IMR-90 (cell line): ENCODE results near the gene CDH2. TPM values are rescaled to one million over a fixed set of nuclear protein-coding genes. Genes with fewer than 3 reads are reported as not detected.

Source experiments
- ATAC-seq: fragments of 200-7000 bp; cut with Tn5 transposase; 2 replicates; pipeline ENCODE4 v1.9.1; 2020; ENCODE audit warnings: low read depth, mild to moderate bottlenecking, moderate library complexity
- BruUV-seq: library from RNA; stranded (reverse); fragments of 400-500 nt; replicated peaks from 2 replicates; lab custom pipeline; 2021; lab: Mats Ljungman, UMichigan
- CTCF ChIA-PET: fragments of 300-600 bp; formaldehyde crosslinking; extraction: SDS; loops from one replicate; lab custom pipeline; 2021; ENCODE audit warnings: antibody characterized with exemption; lab: Yijun Ruan, JAX
- POLR2A ChIA-PET: fragments of 300-600 bp; sonication (Branson Sonifier 250); formaldehyde crosslinking; loops from one replicate; lab custom pipeline; 2022; ENCODE audit warnings: antibody characterized with exemption; ENCODE audit not compliant: unreplicated experiment; lab: Charles Lee
- DNase-seq: peaks from one replicate; pipeline ENCODE4 v3.0.0; 2013
- H2AFZ ChIP-seq: replicated peaks from 2 replicates; pipeline ENCODE3; 2013; ENCODE audit warnings: low read length, mild to moderate bottlenecking; ENCODE audit not compliant: poor library complexity
- H2AK5ac ChIP-seq: 2 replicates; pipeline ENCODE4 v1.6.1; 2013; ENCODE audit warnings: low read depth, low read length, inconsistent platforms
- H2AK9ac ChIP-seq: replicated peaks from 2 replicates; pipeline ENCODE3; 2013; ENCODE audit warnings: mild to moderate bottlenecking, low read depth, low read length, moderate library complexity; ENCODE audit not compliant: poor library complexity
- H2BK120ac ChIP-seq: 2 replicates; pipeline ENCODE4 v1.6.1; 2013; ENCODE audit warnings: low read depth, low read length, inconsistent platforms
- H2BK15ac ChIP-seq: 3 replicates; pipeline ENCODE4 v1.6.1; 2013; ENCODE audit warnings: low read depth, low read length, inconsistent platforms
- H2BK20ac ChIP-seq: 2 replicates; pipeline ENCODE4 v1.6.1; 2013; ENCODE audit warnings: low read depth, mild to moderate bottlenecking, inconsistent platforms, low read length, moderate library complexity
- H2BK5ac ChIP-seq: 2 replicates; pipeline ENCODE4 v1.6.1; 2013; ENCODE audit warnings: mild to moderate bottlenecking, low read depth, low read length, inconsistent platforms; ENCODE audit not compliant: poor library complexity, severe bottlenecking
- H3K14ac ChIP-seq: replicated peaks from 2 replicates; pipeline ENCODE4 v1.6.1; 2013; ENCODE audit warnings: low read depth, low read length, inconsistent platforms
- H3K18ac ChIP-seq: 2 replicates; pipeline ENCODE4 v1.6.1; 2013; ENCODE audit warnings: low read depth, low read length, control low read depth
- H3K23ac ChIP-seq: 2 replicates; pipeline ENCODE4 v1.6.1; 2013; ENCODE audit warnings: low read depth, low read length, inconsistent platforms
- H3K27ac ChIP-seq: 2 replicates; pipeline ENCODE4 v1.5.1; 2013; ENCODE audit warnings: mild to moderate bottlenecking, control low read depth, low read length; ENCODE audit not compliant: insufficient read depth
- H3K27me3 ChIP-seq: 2 replicates; pipeline ENCODE4 v1.6.1; 2013; ENCODE audit warnings: low read length; ENCODE audit not compliant: control insufficient read depth, insufficient read depth
- H3K36me3 ChIP-seq: 2 replicates; pipeline ENCODE4 v1.6.1; 2013; ENCODE audit warnings: low read length, mixed read lengths; ENCODE audit not compliant: control insufficient read depth, insufficient read depth
- H3K4ac ChIP-seq: 2 replicates; pipeline ENCODE4 v1.6.1; 2013; ENCODE audit warnings: low read depth, low read length, inconsistent platforms
- H3K4me1 ChIP-seq: 2 replicates; pipeline ENCODE4 v1.6.1; 2013; ENCODE audit warnings: low read length, mixed read lengths; ENCODE audit not compliant: control insufficient read depth, insufficient read depth
- H3K4me2 ChIP-seq: 2 replicates; pipeline ENCODE4 v1.6.1; 2013; ENCODE audit warnings: low read depth, mild to moderate bottlenecking, control low read depth, low read length, moderate library complexity
- H3K4me3 ChIP-seq: 2 replicates; pipeline ENCODE4 v1.5.1; 2013; ENCODE audit warnings: low read depth, mild to moderate bottlenecking, control low read depth, low read length, moderate library complexity; ENCODE audit not compliant: insufficient read depth
- H3K56ac ChIP-seq: 2 replicates; pipeline ENCODE4 v1.6.1; 2013; ENCODE audit warnings: low read length, inconsistent platforms; ENCODE audit not compliant: insufficient read depth; ENCODE audit errors: extremely low read depth
- H3K79me1 ChIP-seq, 2 experiments: 2 replicates each; pipeline ENCODE4 v1.6.1; 2013; ENCODE audit warnings: low read length in 2 of 2, inconsistent platforms in 1 of 2, low read depth in 1 of 2
- H3K9ac ChIP-seq: 2 replicates; pipeline ENCODE4 v1.6.1; 2013; ENCODE audit warnings: low read depth, low read length, control low read depth
- H3K9me1 ChIP-seq: 2 replicates; pipeline ENCODE4 v1.6.1; 2013; ENCODE audit warnings: low read length, inconsistent platforms; ENCODE audit not compliant: insufficient read depth
- H3K9me3 ChIP-seq: 2 replicates; pipeline ENCODE4 v1.6.1; 2013; ENCODE audit warnings: low read length; ENCODE audit not compliant: control insufficient read depth, insufficient read depth
- H4K20me1 ChIP-seq: 2 replicates; pipeline ENCODE4 v1.6.1; 2013; ENCODE audit warnings: low read length, inconsistent platforms; ENCODE audit not compliant: insufficient read depth
- H4K5ac ChIP-seq: 2 replicates; pipeline ENCODE4 v1.6.1; 2013; ENCODE audit warnings: mild to moderate bottlenecking, low read depth, low read length, control low read depth
- H4K8ac ChIP-seq, 2 experiments: 2 replicates each; pipeline ENCODE4 v1.6.1; 2013; ENCODE audit warnings: low read depth in 2 of 2, low read length in 2 of 2, control low read depth in 1 of 2, inconsistent platforms in 1 of 2
- H4K91ac ChIP-seq: 2 replicates; pipeline ENCODE4 v1.6.1; 2013; ENCODE audit warnings: low read depth, low read length, inconsistent platforms; ENCODE audit not compliant: insufficient read depth
- BHLHE40 ChIP-seq: fragments of 150-350 bp; IDR thresholded peaks from 2 replicates; pipeline ENCODE4 v1.6.1; 2016; ENCODE audit warnings: mild to moderate bottlenecking, low read depth, low read length
- CEBPB ChIP-seq: IDR thresholded peaks from 2 replicates; pipeline ENCODE4 v1.6.1; 2012; ENCODE audit warnings: low read depth, low read length, improper control_type of control experiment
- FOS ChIP-seq: fragments of 150-350 bp; IDR thresholded peaks from 2 replicates; pipeline ENCODE4 v1.6.1; 2016; ENCODE audit warnings: low read depth, low read length
- MAZ ChIP-seq: IDR thresholded peaks from 2 replicates; pipeline ENCODE4 v1.6.1; 2012; ENCODE audit warnings: low read depth, mild to moderate bottlenecking, low read length, improper control_type of control experiment, moderate library complexity, borderline replicate concordance
- RAD21 ChIP-seq: IDR thresholded peaks from 2 replicates; pipeline ENCODE4 v1.6.1; 2012; ENCODE audit warnings: low read length, improper control_type of control experiment
- WGBS, 2 experiments: methylation state at CpG; one replicate each; pipeline versions ENCODE4 v1.1.5 to v1.1.7; 2013; ENCODE audit warnings: missing lambda C conversion rate in 2 of 2; ENCODE audit not compliant: insufficient read length in 1 of 2; ENCODE audit errors: extremely low coverage in 2 of 2; 5-methylcytosine and 5-hydroxymethylcytosine counted together
- dilution Hi-C: fragments of 300-500 bp; cut with HindIII; formaldehyde crosslinking; loops from one replicate; pipeline ENCODE4 v1.14.3; 2018; ENCODE audit warnings: low sequenced_read_pairs; ENCODE audit not compliant: unreplicated experiment
- in situ Hi-C: fragments of 300-500 bp; cut with MboI; formaldehyde crosslinking; loops from 3 replicates; pipeline ENCODE4 v1.14.3; 2019; ENCODE audit warnings: low sequenced_read_pairs, inconsistent platforms, mixed read lengths
- intact Hi-C: fragments of 100-400 bp; cut with micrococcal nuclease; formaldehyde crosslinking; loops from 2 replicates; pipeline ENCODE4 v1.10.0; 2022
- polyA plus RNA-seq, 3 experiments: library from polyadenylated mRNA; depleted of rRNA; stranded (reverse); fragments of >200 nt; gene quantifications; 2 replicates each; pipeline ENCODE4 v1.2.3, GENCODE V29; 2012; ENCODE audit warnings: low replicate concordance in 1 of 3
- total RNA-seq: library from RNA; depleted of rRNA; stranded (reverse); fragments of >200 nt; gene quantifications from 2 replicates; pipeline ENCODE4 v1.2.3, GENCODE V29; 2012
- TF ChIP-seq, protein P1 (sequence below): fragments of 150-350 bp; IDR thresholded peaks from 2 replicates; pipeline ENCODE4 v1.6.1; 2016; ENCODE audit warnings: low read depth, mild to moderate bottlenecking, low read length, moderate library complexity, borderline replicate concordance

The CDH2 gene
- total and polyA plus RNA-seq, 2 of the 4 experiments (the other 2 are of a cell fraction): 55.6 to 111 TPM

DNA sequence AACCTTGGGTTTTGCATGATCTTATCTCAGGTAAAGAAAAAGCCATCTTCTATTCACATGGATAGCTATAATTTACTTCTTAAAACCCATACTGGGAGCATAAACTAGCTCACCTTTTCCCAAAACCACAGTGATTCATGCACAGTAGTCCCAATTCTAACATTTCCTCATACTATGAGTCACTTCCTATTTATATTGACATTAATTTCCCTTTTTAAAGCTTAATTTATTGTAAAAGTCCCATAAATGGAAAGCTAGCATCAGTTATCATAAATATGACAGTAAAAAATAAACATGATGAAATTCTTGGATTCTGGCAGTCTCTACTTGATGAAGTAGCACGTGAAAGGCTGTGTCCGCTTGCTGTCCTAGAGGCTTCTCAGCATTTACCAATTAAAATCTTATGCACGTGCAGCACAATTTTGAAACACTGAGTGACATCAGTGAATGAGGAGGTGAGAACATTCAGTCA lies 180.1 kb downstream of the CDH2 start:
- Histone ChIP-seq H3K4ac (no peak overlapping the region), H3K27ac (no peak overlapping the region), H4K91ac (no peak overlapping the region), H3K4me1 (no peaks in the 10 kb centered on the region; the same call in 1 of the 2 replicates), H3K56ac (no peak overlapping the region), H2BK20ac (no peak overlapping the region), H3K79me1 (peaks cover 0 to 14% of the 10 kb centered on the region in 2 experiments; a peak in 3 of 4 replicates), H2BK5ac (no peak overlapping the region), H3K27me3 (no peaks in the 10 kb centered on the region), H2BK120ac (no peak overlapping the region), H3K9ac (no peak overlapping the region), H3K14ac (no peak overlapping the region), H2AK5ac (no peak overlapping the region), H2BK15ac (no peak overlapping the region), H2AFZ (no peak overlapping the region), H2AK9ac (no peak overlapping the region), H3K9me3 (no peaks in the 10 kb centered on the region), H3K9me1 (peaks cover 18% of the 10 kb centered on the region), H4K20me1 (no peaks in the 10 kb centered on the region), H3K4me2 (no peak overlapping the region), H4K8ac (no peak overlapping the region), H4K5ac (no peak overlapping the region), H3K36me3 (peaks cover 9% of the 10 kb centered on the region; the same call in 1 of the 2 replicates), H3K23ac (no peak overlapping the region), H3K4me3 (no peak overlapping the region), H3K18ac (no peak overlapping the region)
- intact Hi-C loops: no loop called here
- ChIA-PET CTCF (no interaction called here), POLR2A (no interaction called here)
- TF ChIP-seq CEBPB (peak; percentile 55; the same call in 1 of the 2 replicates), RAD21 (no peak), MAZ (no peak), BHLHE40 (peak; percentile 41), FOS (peak; percentile 81)
- TF ChIP-seq, protein P1, sequence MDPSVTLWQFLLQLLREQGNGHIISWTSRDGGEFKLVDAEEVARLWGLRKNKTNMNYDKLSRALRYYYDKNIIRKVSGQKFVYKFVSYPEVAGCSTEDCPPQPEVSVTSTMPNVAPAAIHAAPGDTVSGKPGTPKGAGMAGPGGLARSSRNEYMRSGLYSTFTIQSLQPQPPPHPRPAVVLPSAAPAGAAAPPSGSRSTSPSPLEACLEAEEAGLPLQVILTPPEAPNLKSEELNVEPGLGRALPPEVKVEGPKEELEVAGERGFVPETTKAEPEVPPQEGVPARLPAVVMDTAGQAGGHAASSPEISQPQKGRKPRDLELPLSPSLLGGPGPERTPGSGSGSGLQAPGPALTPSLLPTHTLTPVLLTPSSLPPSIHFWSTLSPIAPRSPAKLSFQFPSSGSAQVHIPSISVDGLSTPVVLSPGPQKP: no peak
- WGBS, 2 experiments: no CpG with 5 or more reads among the region's 3 CpGs
- DNase-seq (peak; percentile 66), ATAC-seq (peak; percentile 42; the same call in 1 of the 2 replicates)
- in situ Hi-C loops: no loop called here
- no TSS peak for BruUV-seq
- dilution Hi-C loops: no loop called here
